ENCODE data around the gene ATXN7L1. TPM values are rescaled to one million over a fixed set of nuclear protein-coding genes. Genes with fewer than 3 reads are reported as not detected.

ATXN7L1 gene
- total and polyA plus RNA-seq, 2 of the 13 experiments (the other 11 are each of a cell fraction or from before 2014, with no cell fraction given) = 4.1 to 7.8 TPM

DNA sequence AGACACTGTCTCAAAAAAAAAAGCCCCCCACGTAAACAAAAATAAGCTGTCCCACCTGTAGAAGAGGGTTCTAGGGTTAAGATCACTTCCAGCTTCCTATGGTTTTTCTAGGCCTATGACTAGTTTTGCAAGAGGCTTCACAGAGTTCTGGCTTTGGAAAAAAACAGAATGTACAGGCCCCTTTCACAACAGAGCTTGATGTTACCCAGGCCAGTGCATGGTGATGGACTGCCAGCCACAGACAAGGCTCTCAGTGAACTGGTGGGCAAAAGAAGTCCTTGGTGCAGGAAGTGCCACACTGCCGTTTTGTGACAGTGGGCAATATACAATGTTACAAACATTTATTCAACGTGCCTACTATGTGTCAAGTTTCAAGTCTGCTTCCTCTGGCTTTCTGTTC, 276.8 kb downstream of the ATXN7L1 start:
- H3K9me3 ChIP-seq (ENCODE audit: low read length) = no peaks in the 10 kb centered on the region
- ChIA-PET POLR2A (no interaction called here), CTCF (ENCODE audit: low intra/inter-chr PET ratio, low total read pairs) (no interaction called here)
- H3K27ac ChIP-seq (ENCODE audit: extremely low read length, insufficient read depth, low read length) = no peak overlapping the region
- H3K36me3 ChIP-seq (replicated peaks in 1 of 2; ENCODE audit: control insufficient read depth in 1 of 2, insufficient read depth in 2 of 2, low read length in 2 of 2) = no peaks in the 10 kb centered on the region
- in situ Hi-C loops (cut with HindIII; ENCODE audit: extremely low pct_ligation_motif_present, low pct_unique_long_range_greater_than_20kb) = no loop called here
- no peak for DNase-seq (ENCODE audit: low spot score)
- peak; percentile 27; the same call in 1 of the 3 replicates for ATAC-seq
- no peak overlapping the region for H3K4me2 ChIP-seq (ENCODE audit: low read depth, low read length)
- TF ChIP-seq ARNTL (CRISPR knock-in tag; IDR thresholded peaks at IDR 0.05) (no peak), CHD2 (IDR thresholded peaks at IDR 0.05; ENCODE audit: low read depth, low read length) (no peak), ZBTB7B (CRISPR knock-in tag; IDR thresholded peaks at IDR 0.05) (no peak), ZNF567 (CRISPR knock-in tag; IDR thresholded peaks at IDR 0.05; ENCODE audit: borderline replicate concordance) (no peak), ZNF724P (CRISPR knock-in tag; IDR thresholded peaks at IDR 0.05; ENCODE audit: borderline replicate concordance) (no peak), RBFOX2 (IDR thresholded peaks at IDR 0.05; ENCODE audit: low read depth, low read length) (no peak), TEAD2 (CRISPR knock-in tag; IDR thresholded peaks at IDR 0.05) (no peak), ARHGAP35 (CRISPR knock-in tag; IDR thresholded peaks at IDR 0.05; ENCODE audit: borderline replicate concordance) (no peak)
- TF ChIP-seq, protein P1, sequence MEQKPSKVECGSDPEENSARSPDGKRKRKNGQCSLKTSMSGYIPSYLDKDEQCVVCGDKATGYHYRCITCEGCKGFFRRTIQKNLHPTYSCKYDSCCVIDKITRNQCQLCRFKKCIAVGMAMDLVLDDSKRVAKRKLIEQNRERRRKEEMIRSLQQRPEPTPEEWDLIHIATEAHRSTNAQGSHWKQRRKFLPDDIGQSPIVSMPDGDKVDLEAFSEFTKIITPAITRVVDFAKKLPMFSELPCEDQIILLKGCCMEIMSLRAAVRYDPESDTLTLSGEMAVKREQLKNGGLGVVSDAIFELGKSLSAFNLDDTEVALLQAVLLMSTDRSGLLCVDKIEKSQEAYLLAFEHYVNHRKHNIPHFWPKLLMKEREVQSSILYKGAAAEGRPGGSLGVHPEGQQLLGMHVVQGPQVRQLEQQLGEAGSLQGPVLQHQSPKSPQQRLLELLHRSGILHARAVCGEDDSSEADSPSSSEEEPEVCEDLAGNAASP (CRISPR knock-in tag; IDR thresholded peaks at IDR 0.05; ENCODE audit: borderline replicate concordance) = no peak
- TF ChIP-seq, protein P2, sequence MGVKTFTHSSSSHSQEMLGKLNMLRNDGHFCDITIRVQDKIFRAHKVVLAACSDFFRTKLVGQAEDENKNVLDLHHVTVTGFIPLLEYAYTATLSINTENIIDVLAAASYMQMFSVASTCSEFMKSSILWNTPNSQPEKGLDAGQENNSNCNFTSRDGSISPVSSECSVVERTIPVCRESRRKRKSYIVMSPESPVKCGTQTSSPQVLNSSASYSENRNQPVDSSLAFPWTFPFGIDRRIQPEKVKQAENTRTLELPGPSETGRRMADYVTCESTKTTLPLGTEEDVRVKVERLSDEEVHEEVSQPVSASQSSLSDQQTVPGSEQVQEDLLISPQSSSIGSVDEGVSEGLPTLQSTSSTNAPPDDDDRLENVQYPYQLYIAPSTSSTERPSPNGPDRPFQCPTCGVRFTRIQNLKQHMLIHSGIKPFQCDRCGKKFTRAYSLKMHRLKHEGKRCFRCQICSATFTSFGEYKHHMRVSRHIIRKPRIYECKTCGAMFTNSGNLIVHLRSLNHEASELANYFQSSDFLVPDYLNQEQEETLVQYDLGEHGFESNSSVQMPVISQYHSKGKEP (CRISPR knock-in tag; IDR thresholded peaks at IDR 0.05) = no peak
- TF ChIP-seq, protein P3, sequence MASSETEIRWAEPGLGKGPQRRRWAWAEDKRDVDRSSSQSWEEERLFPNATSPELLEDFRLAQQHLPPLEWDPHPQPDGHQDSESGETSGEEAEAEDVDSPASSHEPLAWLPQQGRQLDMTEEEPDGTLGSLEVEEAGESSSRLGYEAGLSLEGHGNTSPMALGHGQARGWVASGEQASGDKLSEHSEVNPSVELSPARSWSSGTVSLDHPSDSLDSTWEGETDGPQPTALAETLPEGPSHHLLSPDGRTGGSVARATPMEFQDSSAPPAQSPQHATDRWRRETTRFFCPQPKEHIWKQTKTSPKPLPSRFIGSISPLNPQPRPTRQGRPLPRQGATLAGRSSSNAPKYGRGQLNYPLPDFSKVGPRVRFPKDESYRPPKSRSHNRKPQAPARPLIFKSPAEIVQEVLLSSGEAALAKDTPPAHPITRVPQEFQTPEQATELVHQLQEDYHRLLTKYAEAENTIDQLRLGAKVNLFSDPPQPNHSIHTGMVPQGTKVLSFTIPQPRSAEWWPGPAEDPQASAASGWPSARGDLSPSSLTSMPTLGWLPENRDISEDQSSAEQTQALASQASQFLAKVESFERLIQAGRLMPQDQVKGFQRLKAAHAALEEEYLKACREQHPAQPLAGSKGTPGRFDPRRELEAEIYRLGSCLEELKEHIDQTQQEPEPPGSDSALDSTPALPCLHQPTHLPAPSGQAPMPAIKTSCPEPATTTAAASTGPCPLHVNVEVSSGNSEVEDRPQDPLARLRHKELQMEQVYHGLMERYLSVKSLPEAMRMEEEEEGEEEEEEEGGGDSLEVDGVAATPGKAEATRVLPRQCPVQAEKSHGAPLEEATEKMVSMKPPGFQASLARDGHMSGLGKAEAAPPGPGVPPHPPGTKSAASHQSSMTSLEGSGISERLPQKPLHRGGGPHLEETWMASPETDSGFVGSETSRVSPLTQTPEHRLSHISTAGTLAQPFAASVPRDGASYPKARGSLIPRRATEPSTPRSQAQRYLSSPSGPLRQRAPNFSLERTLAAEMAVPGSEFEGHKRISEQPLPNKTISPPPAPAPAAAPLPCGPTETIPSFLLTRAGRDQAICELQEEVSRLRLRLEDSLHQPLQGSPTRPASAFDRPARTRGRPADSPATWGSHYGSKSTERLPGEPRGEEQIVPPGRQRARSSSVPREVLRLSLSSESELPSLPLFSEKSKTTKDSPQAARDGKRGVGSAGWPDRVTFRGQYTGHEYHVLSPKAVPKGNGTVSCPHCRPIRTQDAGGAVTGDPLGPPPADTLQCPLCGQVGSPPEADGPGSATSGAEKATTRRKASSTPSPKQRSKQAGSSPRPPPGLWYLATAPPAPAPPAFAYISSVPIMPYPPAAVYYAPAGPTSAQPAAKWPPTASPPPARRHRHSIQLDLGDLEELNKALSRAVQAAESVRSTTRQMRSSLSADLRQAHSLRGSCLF (CRISPR knock-in tag; IDR thresholded peaks at IDR 0.05; ENCODE audit: borderline replicate concordance) = no peak
- TF ChIP-seq, protein P4, sequence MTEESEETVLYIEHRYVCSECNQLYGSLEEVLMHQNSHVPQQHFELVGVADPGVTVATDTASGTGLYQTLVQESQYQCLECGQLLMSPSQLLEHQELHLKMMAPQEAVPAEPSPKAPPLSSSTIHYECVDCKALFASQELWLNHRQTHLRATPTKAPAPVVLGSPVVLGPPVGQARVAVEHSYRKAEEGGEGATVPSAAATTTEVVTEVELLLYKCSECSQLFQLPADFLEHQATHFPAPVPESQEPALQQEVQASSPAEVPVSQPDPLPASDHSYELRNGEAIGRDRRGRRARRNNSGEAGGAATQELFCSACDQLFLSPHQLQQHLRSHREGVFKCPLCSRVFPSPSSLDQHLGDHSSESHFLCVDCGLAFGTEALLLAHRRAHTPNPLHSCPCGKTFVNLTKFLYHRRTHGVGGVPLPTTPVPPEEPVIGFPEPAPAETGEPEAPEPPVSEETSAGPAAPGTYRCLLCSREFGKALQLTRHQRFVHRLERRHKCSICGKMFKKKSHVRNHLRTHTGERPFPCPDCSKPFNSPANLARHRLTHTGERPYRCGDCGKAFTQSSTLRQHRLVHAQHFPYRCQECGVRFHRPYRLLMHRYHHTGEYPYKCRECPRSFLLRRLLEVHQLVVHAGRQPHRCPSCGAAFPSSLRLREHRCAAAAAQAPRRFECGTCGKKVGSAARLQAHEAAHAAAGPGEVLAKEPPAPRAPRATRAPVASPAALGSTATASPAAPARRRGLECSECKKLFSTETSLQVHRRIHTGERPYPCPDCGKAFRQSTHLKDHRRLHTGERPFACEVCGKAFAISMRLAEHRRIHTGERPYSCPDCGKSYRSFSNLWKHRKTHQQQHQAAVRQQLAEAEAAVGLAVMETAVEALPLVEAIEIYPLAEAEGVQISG (CRISPR knock-in tag; IDR thresholded peaks at IDR 0.05) = no peak
- TF ChIP-seq, protein P5, sequence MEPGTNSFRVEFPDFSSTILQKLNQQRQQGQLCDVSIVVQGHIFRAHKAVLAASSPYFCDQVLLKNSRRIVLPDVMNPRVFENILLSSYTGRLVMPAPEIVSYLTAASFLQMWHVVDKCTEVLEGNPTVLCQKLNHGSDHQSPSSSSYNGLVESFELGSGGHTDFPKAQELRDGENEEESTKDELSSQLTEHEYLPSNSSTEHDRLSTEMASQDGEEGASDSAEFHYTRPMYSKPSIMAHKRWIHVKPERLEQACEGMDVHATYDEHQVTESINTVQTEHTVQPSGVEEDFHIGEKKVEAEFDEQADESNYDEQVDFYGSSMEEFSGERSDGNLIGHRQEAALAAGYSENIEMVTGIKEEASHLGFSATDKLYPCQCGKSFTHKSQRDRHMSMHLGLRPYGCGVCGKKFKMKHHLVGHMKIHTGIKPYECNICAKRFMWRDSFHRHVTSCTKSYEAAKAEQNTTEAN (CRISPR knock-in tag; conservative IDR thresholded peaks at IDR 0.05) = no peak
- no peaks in the 10 kb centered on the region for H3K4me1 ChIP-seq (ENCODE audit: insufficient read depth, low read length)
- no peak for FAIRE-seq
- no TSS peak for BruUV-seq (replicated peaks)
- H3K27me3 ChIP-seq (ENCODE audit: control insufficient read depth in 1 of 2, insufficient read depth in 2 of 2, low read length in 2 of 2) = peaks cover 0 to 3% of the 10 kb centered on the region in 2 experiments; a peak in 3 of 5 replicates
- H4K20me1 ChIP-seq (ENCODE audit: insufficient read depth, low read length) = no peaks in the 10 kb centered on the region
- intact Hi-C loops (cut with micrococcal nuclease; ENCODE audit: unreplicated experiment) = no loop called here
- no peak overlapping the region for H3K9ac ChIP-seq (ENCODE audit: insufficient read depth, low read depth, low read length)
- H3K4me3 ChIP-seq (replicated peaks in 1 of 3; ENCODE audit: insufficient read depth in 1 of 3, low read depth in 2 of 3, low read length in 3 of 3) = no peak overlapping the region
- no peaks in the 10 kb centered on the region for H3K79me2 ChIP-seq (ENCODE audit: insufficient read depth, low read length)
- 13% methylated on average over 3 of the region's 3 CpGs for WGBS (ENCODE audit: low lambda C conversion rate)
- no peak overlapping the region for H2AFZ ChIP-seq (ENCODE audit: low read length)
